IMR-90 (cell line): Measurements from ENCODE around the gene TGFB2. TPM values are rescaled to one million over a fixed set of nuclear protein-coding genes. Genes with fewer than 3 reads are reported as not detected.

Experiments
- ATAC-seq: fragments of 200-7000 bp; cut with Tn5 transposase; 2 replicates; pipeline ENCODE4 v1.9.1; 2020; ENCODE audit warnings: low read depth, mild to moderate bottlenecking, moderate library complexity
- BruUV-seq: library from RNA; stranded (reverse); fragments of 400-500 nt; replicated peaks from 2 replicates; lab custom pipeline; 2021; lab: Mats Ljungman, UMichigan
- CTCF ChIA-PET: fragments of 300-600 bp; formaldehyde crosslinking; extraction: SDS; loops from one replicate; lab custom pipeline; 2021; ENCODE audit warnings: antibody characterized with exemption; lab: Yijun Ruan, JAX
- POLR2A ChIA-PET: fragments of 300-600 bp; sonication (Branson Sonifier 250); formaldehyde crosslinking; loops from one replicate; lab custom pipeline; 2022; ENCODE audit warnings: antibody characterized with exemption; ENCODE audit not compliant: unreplicated experiment; lab: Charles Lee
- DNase-seq: peaks from one replicate; pipeline ENCODE4 v3.0.0; 2013
- H2AFZ ChIP-seq: replicated peaks from 2 replicates; pipeline ENCODE3; 2013; ENCODE audit warnings: low read length, mild to moderate bottlenecking; ENCODE audit not compliant: poor library complexity
- H2AK5ac ChIP-seq: 2 replicates; pipeline ENCODE4 v1.6.1; 2013; ENCODE audit warnings: low read depth, low read length, inconsistent platforms
- H2AK9ac ChIP-seq: replicated peaks from 2 replicates; pipeline ENCODE3; 2013; ENCODE audit warnings: mild to moderate bottlenecking, low read depth, low read length, moderate library complexity; ENCODE audit not compliant: poor library complexity
- H2BK120ac ChIP-seq: 2 replicates; pipeline ENCODE4 v1.6.1; 2013; ENCODE audit warnings: low read depth, low read length, inconsistent platforms
- H2BK15ac ChIP-seq: 3 replicates; pipeline ENCODE4 v1.6.1; 2013; ENCODE audit warnings: low read depth, low read length, inconsistent platforms
- H2BK20ac ChIP-seq: 2 replicates; pipeline ENCODE4 v1.6.1; 2013; ENCODE audit warnings: low read depth, mild to moderate bottlenecking, inconsistent platforms, low read length, moderate library complexity
- H2BK5ac ChIP-seq: 2 replicates; pipeline ENCODE4 v1.6.1; 2013; ENCODE audit warnings: mild to moderate bottlenecking, low read depth, low read length, inconsistent platforms; ENCODE audit not compliant: poor library complexity, severe bottlenecking
- H3K14ac ChIP-seq: replicated peaks from 2 replicates; pipeline ENCODE4 v1.6.1; 2013; ENCODE audit warnings: low read depth, low read length, inconsistent platforms
- H3K18ac ChIP-seq: 2 replicates; pipeline ENCODE4 v1.6.1; 2013; ENCODE audit warnings: low read depth, low read length, control low read depth
- H3K23ac ChIP-seq: 2 replicates; pipeline ENCODE4 v1.6.1; 2013; ENCODE audit warnings: low read depth, low read length, inconsistent platforms
- H3K27ac ChIP-seq: 2 replicates; pipeline ENCODE4 v1.5.1; 2013; ENCODE audit warnings: mild to moderate bottlenecking, control low read depth, low read length; ENCODE audit not compliant: insufficient read depth
- H3K27me3 ChIP-seq: 2 replicates; pipeline ENCODE4 v1.6.1; 2013; ENCODE audit warnings: low read length; ENCODE audit not compliant: control insufficient read depth, insufficient read depth
- H3K36me3 ChIP-seq: 2 replicates; pipeline ENCODE4 v1.6.1; 2013; ENCODE audit warnings: low read length, mixed read lengths; ENCODE audit not compliant: control insufficient read depth, insufficient read depth
- H3K4ac ChIP-seq: 2 replicates; pipeline ENCODE4 v1.6.1; 2013; ENCODE audit warnings: low read depth, low read length, inconsistent platforms
- H3K4me1 ChIP-seq: 2 replicates; pipeline ENCODE4 v1.6.1; 2013; ENCODE audit warnings: low read length, mixed read lengths; ENCODE audit not compliant: control insufficient read depth, insufficient read depth
- H3K4me2 ChIP-seq: 2 replicates; pipeline ENCODE4 v1.6.1; 2013; ENCODE audit warnings: low read depth, mild to moderate bottlenecking, control low read depth, low read length, moderate library complexity
- H3K4me3 ChIP-seq: 2 replicates; pipeline ENCODE4 v1.5.1; 2013; ENCODE audit warnings: low read depth, mild to moderate bottlenecking, control low read depth, low read length, moderate library complexity; ENCODE audit not compliant: insufficient read depth
- H3K56ac ChIP-seq: 2 replicates; pipeline ENCODE4 v1.6.1; 2013; ENCODE audit warnings: low read length, inconsistent platforms; ENCODE audit not compliant: insufficient read depth; ENCODE audit errors: extremely low read depth
- H3K79me1 ChIP-seq, 2 experiments: 2 replicates each; pipeline ENCODE4 v1.6.1; 2013; ENCODE audit warnings: low read length in 2 of 2, inconsistent platforms in 1 of 2, low read depth in 1 of 2
- H3K9ac ChIP-seq: 2 replicates; pipeline ENCODE4 v1.6.1; 2013; ENCODE audit warnings: low read depth, low read length, control low read depth
- H3K9me1 ChIP-seq: 2 replicates; pipeline ENCODE4 v1.6.1; 2013; ENCODE audit warnings: low read length, inconsistent platforms; ENCODE audit not compliant: insufficient read depth
- H3K9me3 ChIP-seq: 2 replicates; pipeline ENCODE4 v1.6.1; 2013; ENCODE audit warnings: low read length; ENCODE audit not compliant: control insufficient read depth, insufficient read depth
- H4K20me1 ChIP-seq: 2 replicates; pipeline ENCODE4 v1.6.1; 2013; ENCODE audit warnings: low read length, inconsistent platforms; ENCODE audit not compliant: insufficient read depth
- H4K5ac ChIP-seq: 2 replicates; pipeline ENCODE4 v1.6.1; 2013; ENCODE audit warnings: mild to moderate bottlenecking, low read depth, low read length, control low read depth
- H4K8ac ChIP-seq, 2 experiments: 2 replicates each; pipeline ENCODE4 v1.6.1; 2013; ENCODE audit warnings: low read depth in 2 of 2, low read length in 2 of 2, control low read depth in 1 of 2, inconsistent platforms in 1 of 2
- H4K91ac ChIP-seq: 2 replicates; pipeline ENCODE4 v1.6.1; 2013; ENCODE audit warnings: low read depth, low read length, inconsistent platforms; ENCODE audit not compliant: insufficient read depth
- CEBPB ChIP-seq: IDR thresholded peaks from 2 replicates; pipeline ENCODE4 v1.6.1; 2012; ENCODE audit warnings: low read depth, low read length, improper control_type of control experiment
- FOS ChIP-seq: fragments of 150-350 bp; IDR thresholded peaks from 2 replicates; pipeline ENCODE4 v1.6.1; 2016; ENCODE audit warnings: low read depth, low read length
- MAFK ChIP-seq: IDR thresholded peaks from 2 replicates; pipeline ENCODE4 v1.6.1; 2012; ENCODE audit warnings: low read depth, low read length, improper control_type of control experiment
- MAZ ChIP-seq: IDR thresholded peaks from 2 replicates; pipeline ENCODE4 v1.6.1; 2012; ENCODE audit warnings: low read depth, mild to moderate bottlenecking, low read length, improper control_type of control experiment, moderate library complexity, borderline replicate concordance
- RAD21 ChIP-seq: IDR thresholded peaks from 2 replicates; pipeline ENCODE4 v1.6.1; 2012; ENCODE audit warnings: low read length, improper control_type of control experiment
- RCOR1 ChIP-seq: IDR thresholded peaks from 2 replicates; pipeline ENCODE4 v1.6.1; 2012; ENCODE audit warnings: mild to moderate bottlenecking, low read length, improper control_type of control experiment; ENCODE audit not compliant: insufficient replicate concordance
- SMC3 ChIP-seq: fragments of 150-350 bp; IDR thresholded peaks from 2 replicates; pipeline ENCODE4 v1.6.1; 2016; ENCODE audit warnings: low read depth, mild to moderate bottlenecking, antibody characterized with exemption, low read length, moderate library complexity
- WGBS, 2 experiments: methylation state at CpG; one replicate each; pipeline versions ENCODE4 v1.1.5 to v1.1.7; 2013; ENCODE audit warnings: missing lambda C conversion rate in 2 of 2; ENCODE audit not compliant: insufficient read length in 1 of 2; ENCODE audit errors: extremely low coverage in 2 of 2; 5-methylcytosine and 5-hydroxymethylcytosine counted together
- dilution Hi-C: fragments of 300-500 bp; cut with HindIII; formaldehyde crosslinking; loops from one replicate; pipeline ENCODE4 v1.14.3; 2018; ENCODE audit warnings: low sequenced_read_pairs; ENCODE audit not compliant: unreplicated experiment
- in situ Hi-C: fragments of 300-500 bp; cut with MboI; formaldehyde crosslinking; loops from 3 replicates; pipeline ENCODE4 v1.14.3; 2019; ENCODE audit warnings: low sequenced_read_pairs, inconsistent platforms, mixed read lengths
- intact Hi-C: fragments of 100-400 bp; cut with micrococcal nuclease; formaldehyde crosslinking; loops from 2 replicates; pipeline ENCODE4 v1.10.0; 2022
- polyA plus RNA-seq, 3 experiments: library from polyadenylated mRNA; depleted of rRNA; stranded (reverse); fragments of >200 nt; gene quantifications; 2 replicates each; pipeline ENCODE4 v1.2.3, GENCODE V29; 2012; ENCODE audit warnings: low replicate concordance in 1 of 3
- total RNA-seq: library from RNA; depleted of rRNA; stranded (reverse); fragments of >200 nt; gene quantifications from 2 replicates; pipeline ENCODE4 v1.2.3, GENCODE V29; 2012
- TF ChIP-seq, protein P1 (sequence below): fragments of 150-350 bp; IDR thresholded peaks from 2 replicates; pipeline ENCODE4 v1.6.1; 2016; ENCODE audit warnings: low read depth, mild to moderate bottlenecking, low read length, moderate library complexity, borderline replicate concordance

TGFB2 gene
- total and polyA plus RNA-seq, 2 of the 4 experiments (the other 2 are of a cell fraction): 3.7 to 3.8 TPM

DNA sequence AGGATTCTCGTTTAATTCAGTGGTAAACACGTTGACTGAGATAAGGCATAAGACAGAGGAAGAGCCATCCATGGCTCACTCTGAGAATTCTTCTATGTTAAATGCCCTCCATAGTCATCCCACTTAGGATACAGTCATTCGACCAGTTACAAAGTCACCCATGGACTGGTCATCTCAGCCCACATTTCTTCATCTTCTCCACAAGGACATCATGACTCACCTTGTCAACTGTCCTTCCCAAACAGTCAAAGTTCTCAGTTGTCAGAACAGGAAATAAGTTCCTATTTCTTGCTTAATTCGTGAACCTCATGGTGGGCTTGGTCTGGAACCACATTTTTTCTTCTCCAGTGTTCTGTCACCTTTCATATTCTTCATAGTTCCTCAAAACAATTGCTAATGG is 133.2 kb downstream of the TGFB2 start:
- no peak for ATAC-seq
- in situ Hi-C loops (no loop called here), dilution Hi-C loops (no loop called here), intact Hi-C loops (loop anchor here (5.0 kb wide), 2 partner anchors 101 to 589 kb away; no protein-coding TSS in a partner anchor)
- Histone ChIP-seq H3K4me1 (peaks cover 18% of the 10 kb centered on the region), H3K9me3 (no peaks in the 10 kb centered on the region), H2BK15ac (peak overlapping the region; percentile 83), H3K9me1 (no peaks in the 10 kb centered on the region), H2BK120ac (peak overlapping the region; percentile 74), H3K4ac (peak overlapping the region; percentile 64), H3K27ac (no peak overlapping the region), H2AK9ac (no peak overlapping the region), H2BK5ac (peak overlapping the region; percentile 27), H4K20me1 (no peaks in the 10 kb centered on the region), H3K14ac (peak overlapping the region; percentile 19), H3K27me3 (no peaks in the 10 kb centered on the region), H3K79me1 (no peaks in the 10 kb centered on the region), H2BK20ac (peak overlapping the region; percentile 76), H3K18ac (peak overlapping the region; percentile 97; the same call in 1 of the 2 replicates), H3K4me2 (no peak overlapping the region), H3K9ac (no peak overlapping the region), H3K56ac (no peak overlapping the region), H3K4me3 (no peak overlapping the region), H2AK5ac (peak overlapping the region; percentile 93), H3K23ac (no peak overlapping the region), H4K8ac (peak overlapping the region; percentile 7 to 44; a peak in 2 of 4 replicates), H3K36me3 (no peaks in the 10 kb centered on the region), H4K91ac (peak overlapping the region; percentile 68), H4K5ac (peak overlapping the region; percentile 65; the same call in 1 of the 2 replicates), H2AFZ (no peak overlapping the region)
- BruUV-seq: no TSS peak
- WGBS, 2 experiments: 90% methylated on average over 3 of the region's 4 CpGs; no CpG with 5 or more reads in 1 of the 2 experiments
- POLR2A ChIA-PET: no interaction called here
- peak; percentile 20 for DNase-seq
- 0 out of 2 replicates have a peak, but pooled peaks have one; percentile 36 for TF ChIP-seq CEBPB
- TF ChIP-seq RAD21: no peak
- TF ChIP-seq FOS: no peak
- no peak for TF ChIP-seq RCOR1
- TF ChIP-seq SMC3: no peak
- no peak for TF ChIP-seq MAFK
- TF ChIP-seq, protein P1, sequence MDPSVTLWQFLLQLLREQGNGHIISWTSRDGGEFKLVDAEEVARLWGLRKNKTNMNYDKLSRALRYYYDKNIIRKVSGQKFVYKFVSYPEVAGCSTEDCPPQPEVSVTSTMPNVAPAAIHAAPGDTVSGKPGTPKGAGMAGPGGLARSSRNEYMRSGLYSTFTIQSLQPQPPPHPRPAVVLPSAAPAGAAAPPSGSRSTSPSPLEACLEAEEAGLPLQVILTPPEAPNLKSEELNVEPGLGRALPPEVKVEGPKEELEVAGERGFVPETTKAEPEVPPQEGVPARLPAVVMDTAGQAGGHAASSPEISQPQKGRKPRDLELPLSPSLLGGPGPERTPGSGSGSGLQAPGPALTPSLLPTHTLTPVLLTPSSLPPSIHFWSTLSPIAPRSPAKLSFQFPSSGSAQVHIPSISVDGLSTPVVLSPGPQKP: no peak
- TF ChIP-seq MAZ: no peak
- CTCF ChIA-PET: no interaction called here
